Measurements from ENCODE around the gene AMOTL2.

AMOTL2 gene

DNA sequence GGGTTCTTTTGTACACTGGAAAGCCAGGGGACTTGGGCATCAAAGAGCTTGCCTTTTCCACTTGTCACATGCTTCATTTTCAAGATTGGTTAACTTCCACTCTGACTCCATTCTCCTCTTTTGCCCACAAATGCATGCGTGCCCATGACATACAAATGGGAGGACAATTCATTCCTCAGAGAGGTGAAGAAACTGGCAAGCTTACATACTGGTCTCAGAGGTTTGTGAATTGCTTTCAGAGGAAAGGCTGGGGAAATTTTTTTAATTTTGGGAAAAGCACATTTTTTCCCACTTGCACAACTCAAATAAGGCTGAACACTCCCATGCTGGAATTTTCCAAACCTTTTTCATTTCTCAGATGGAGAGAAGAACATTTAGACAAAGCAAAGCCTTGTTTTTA lies 20.9 kb upstream of the AMOTL2 start:
- Histone ChIP-seq H3K9ac (ENCODE audit: low read length) (no peak overlapping the region), H3K79me2 (ENCODE audit: insufficient read depth, low read length) (no peaks in the 10 kb centered on the region), H3K9me2 (ENCODE audit: low read depth, low read length) (no peaks in the 10 kb centered on the region), H2AFZ (ENCODE audit: low read length) (no peak overlapping the region), H3K4me1 (ENCODE audit: insufficient read depth, low read length, severe bottlenecking) (no peaks in the 10 kb centered on the region), H3K4me3 (ENCODE audit: low read depth, low read length, poor library complexity, severe bottlenecking) (no peak overlapping the region), H3K4me2 (ENCODE audit: low read length) (no peak overlapping the region), H3K36me3 (ENCODE audit: insufficient read depth, low read length) (no peaks in the 10 kb centered on the region), H3K27ac (ENCODE audit: low read depth, low read length, poor library complexity, severe bottlenecking) (no peak overlapping the region), H4K20me1 (ENCODE audit: insufficient read depth, low read length) (no peaks in the 10 kb centered on the region), H3K27me3 (ENCODE audit: insufficient read depth, low read length) (peaks cover 4% of the 10 kb centered on the region; the same call in 1 of the 2 replicates), H3F3A (ENCODE audit: insufficient read depth, low read length) (no peaks in the 10 kb centered on the region), H3K9me3 (ENCODE audit: low read length) (no peaks in the 10 kb centered on the region)
- TF ChIP-seq EZH2 (IDR thresholded peaks at IDR 0.05; ENCODE audit: borderline replicate concordance, low read length) (no peak), CTCF (IDR thresholded peaks at IDR 0.05; ENCODE audit: low read length) (no peak)

GRCh38 chr3:134394380-134394779 lies 20.1 kb upstream of the AMOTL2 start:
- Histone ChIP-seq H3K36me3 (ENCODE audit: insufficient read depth, low read length) (no peaks in the 10 kb centered on the region), H3F3A (ENCODE audit: insufficient read depth, low read length) (no peaks in the 10 kb centered on the region), H3K27me3 (ENCODE audit: insufficient read depth, low read length) (peaks cover 4% of the 10 kb centered on the region; the same call in 1 of the 2 replicates), H3K27ac (ENCODE audit: low read depth, low read length, poor library complexity, severe bottlenecking) (no peak overlapping the region), H3K9me3 (ENCODE audit: low read length) (no peaks in the 10 kb centered on the region), H3K79me2 (ENCODE audit: insufficient read depth, low read length) (no peaks in the 10 kb centered on the region), H3K4me1 (ENCODE audit: insufficient read depth, low read length, severe bottlenecking) (no peaks in the 10 kb centered on the region), H3K4me3 (ENCODE audit: low read depth, low read length, poor library complexity, severe bottlenecking) (no peak overlapping the region), H3K9me2 (ENCODE audit: low read depth, low read length) (no peaks in the 10 kb centered on the region), H3K4me2 (ENCODE audit: low read length) (no peak overlapping the region), H4K20me1 (ENCODE audit: insufficient read depth, low read length) (no peaks in the 10 kb centered on the region), H2AFZ (ENCODE audit: low read length) (no peak overlapping the region), H3K9ac (ENCODE audit: low read length) (no peak overlapping the region)
- TF ChIP-seq EZH2 (IDR thresholded peaks at IDR 0.05; ENCODE audit: borderline replicate concordance, low read length) (no peak), CTCF (IDR thresholded peaks at IDR 0.05; ENCODE audit: low read length) (no peak)

GRCh38 chr3:134393074-134393473 lies 18.8 kb upstream of the AMOTL2 start:
- Histone ChIP-seq H3K4me3 (ENCODE audit: low read depth, low read length, poor library complexity, severe bottlenecking) (no peak overlapping the region), H3K36me3 (ENCODE audit: insufficient read depth, low read length) (no peaks in the 10 kb centered on the region), H3K9me2 (ENCODE audit: low read depth, low read length) (no peaks in the 10 kb centered on the region), H3K4me1 (ENCODE audit: insufficient read depth, low read length, severe bottlenecking) (no peaks in the 10 kb centered on the region), H2AFZ (ENCODE audit: low read length) (no peak overlapping the region), H3K4me2 (ENCODE audit: low read length) (no peak overlapping the region), H3K9ac (ENCODE audit: low read length) (no peak overlapping the region), H3K9me3 (ENCODE audit: low read length) (no peaks in the 10 kb centered on the region), H3K27me3 (ENCODE audit: insufficient read depth, low read length) (peaks cover 4% of the 10 kb centered on the region; the same call in 1 of the 2 replicates), H3F3A (ENCODE audit: insufficient read depth, low read length) (no peaks in the 10 kb centered on the region), H3K27ac (ENCODE audit: low read depth, low read length, poor library complexity, severe bottlenecking) (no peak overlapping the region), H4K20me1 (ENCODE audit: insufficient read depth, low read length) (no peaks in the 10 kb centered on the region), H3K79me2 (ENCODE audit: insufficient read depth, low read length) (no peaks in the 10 kb centered on the region)
- TF ChIP-seq EZH2 (IDR thresholded peaks at IDR 0.05; ENCODE audit: borderline replicate concordance, low read length) (no peak), CTCF (IDR thresholded peaks at IDR 0.05; ENCODE audit: low read length) (no peak)
